IPS-18a (cell line): ENCODE measurements around the gene OR2L3.
"Not testable (repeated sequence)": the region's sequence is repeated elsewhere in the genome, so short reads cannot be mapped to it uniquely, and the experiment has no call there.

ENCODE experiments used
- H3K27ac ChIP-seq: one replicate; pipeline ENCODE4 v1.5.1; 2013; ENCODE audit warnings: low read length
- H3K27me3 ChIP-seq: one replicate; pipeline ENCODE4 v1.6.1; 2013; ENCODE audit warnings: mild to moderate bottlenecking, low read length; ENCODE audit not compliant: control insufficient read depth, insufficient read depth
- H3K36me3 ChIP-seq: one replicate; pipeline ENCODE4 v1.6.1; 2013; ENCODE audit warnings: low read depth, low read length; ENCODE audit not compliant: control insufficient read depth
- H3K4me1 ChIP-seq: one replicate; pipeline ENCODE4 v1.6.1; 2013; ENCODE audit warnings: low read depth, low read length; ENCODE audit not compliant: control insufficient read depth
- H3K4me3 ChIP-seq: one replicate; pipeline ENCODE4 v1.5.1; 2013; ENCODE audit warnings: low read length
- H3K9ac ChIP-seq: one replicate; pipeline ENCODE4 v1.6.1; 2013; ENCODE audit warnings: mild to moderate bottlenecking, low read length, moderate library complexity
- H3K9me3 ChIP-seq: one replicate; pipeline ENCODE4 v1.6.1; 2013; ENCODE audit warnings: low read depth, low read length; ENCODE audit not compliant: control insufficient read depth

The OR2L3 gene

DNA sequence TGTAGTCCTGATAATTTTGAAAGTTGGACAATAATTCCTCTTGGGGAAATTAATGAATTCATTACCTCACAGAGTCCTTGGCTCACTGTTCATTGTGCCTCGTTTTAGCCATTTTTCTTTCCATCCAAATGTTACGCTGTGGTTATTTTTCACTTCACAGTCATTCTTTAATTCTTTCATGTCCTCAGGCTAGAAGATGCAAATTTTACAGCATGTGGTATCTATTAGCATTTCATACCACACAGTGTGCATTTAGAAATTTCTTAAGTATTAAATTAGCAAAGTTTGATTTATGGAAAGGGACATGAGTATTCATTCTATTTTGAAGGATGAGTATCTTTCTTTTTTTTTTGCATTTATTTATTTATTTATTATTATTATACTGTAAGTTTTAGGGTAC is 18.4 kb downstream of the OR2L3 start:
- H3K4me3 ChIP-seq = no peak overlapping the region
- H3K9me3 ChIP-seq = peaks cover 48% of the 10 kb centered on the region
- no peak overlapping the region for H3K27ac ChIP-seq
- H3K9ac ChIP-seq = no peak overlapping the region
- no peaks in the 10 kb centered on the region for H3K27me3 ChIP-seq
- H3K4me1 ChIP-seq = no peaks in the 10 kb centered on the region
- H3K36me3 ChIP-seq = no peaks in the 10 kb centered on the region

DNA sequence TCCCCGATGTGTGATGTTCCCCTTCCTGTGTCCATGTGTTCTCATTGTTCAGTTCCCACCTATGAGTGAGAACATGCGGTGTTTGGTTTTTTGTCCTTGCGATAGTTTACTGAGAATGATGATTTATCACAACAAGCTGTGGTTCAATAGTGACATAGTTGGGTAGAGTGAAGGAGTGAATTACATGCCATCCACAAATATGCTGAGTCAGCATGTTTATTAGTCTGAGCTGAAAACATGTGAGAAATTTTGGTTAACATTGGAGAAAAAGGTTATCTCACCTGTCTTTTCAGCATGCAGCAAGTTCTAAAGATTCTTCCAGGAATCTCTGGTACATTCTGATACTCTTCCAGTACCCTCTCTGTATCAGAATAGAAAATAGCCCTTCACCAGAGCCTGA is 19.0 kb downstream of the OR2L3 start:
- Histone ChIP-seq H3K36me3 (no peaks in the 10 kb centered on the region), H3K4me3 (no peak overlapping the region), H3K4me1 (no peaks in the 10 kb centered on the region), H3K27me3 (no peaks in the 10 kb centered on the region), H3K9me3 (peaks cover 48% of the 10 kb centered on the region), H3K9ac (no peak overlapping the region), H3K27ac (no peak overlapping the region)

- H3K9me3 ChIP-seq = peaks cover 65% of the 10 kb centered on the region
- not testable (repeated sequence) for H3K4me1 ChIP-seq, H3K36me3 ChIP-seq
These were observed 37.2 kb downstream of the OR2L3 start for GRCh38 chr1:248083864-248084263.

GRCh38 chr1:248094884-248095283 is 48.2 kb downstream of the OR2L3 start, which contains the start of gene OR2L13:
Gene OR2L13, plus strand, starts transcription at chr1:248095184. Its CDS starts 4,192 bp downstream, at chr1:248099376.
- Histone ChIP-seq H3K4me3 (no peak within 1 kb of the TSS), H3K27me3 (no peaks in the 10 kb centered on the region), H3K9me3 (peaks cover 82% of the 10 kb centered on the region), H3K4me1 (no peaks in the 10 kb centered on the region), H3K27ac (no peak within 1 kb of the TSS), H3K9ac (no peak within 1 kb of the TSS), H3K36me3 (no peaks in the 10 kb centered on the region)

More at GRCh38 chr1:248083864-248084263, 37.2 kb downstream of the OR2L3 start:
- H3K27ac ChIP-seq, H3K4me3 ChIP-seq, H3K9ac ChIP-seq, H3K27me3 ChIP-seq: not testable (repeated sequence)

DNA sequence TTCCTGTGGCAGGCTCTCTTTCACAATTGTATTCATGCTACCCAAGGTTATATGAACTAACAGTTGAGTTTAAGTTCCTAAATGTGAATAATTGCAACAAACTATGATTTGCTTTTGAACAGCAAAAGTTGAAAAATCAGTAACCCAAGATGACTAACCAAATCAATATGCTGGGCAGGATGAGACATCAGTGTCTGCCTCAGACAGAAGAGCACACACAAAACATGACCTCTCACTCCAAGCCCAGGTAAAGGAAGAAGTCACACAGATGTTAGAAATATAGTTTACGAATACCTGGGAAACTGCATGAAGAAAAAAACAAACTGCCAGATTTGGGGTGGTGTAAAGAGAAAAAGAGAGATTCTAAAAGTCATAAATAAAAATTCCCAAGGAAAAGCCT is 51.9 kb downstream of the OR2L3 start:
- H3K36me3 ChIP-seq = no peaks in the 10 kb centered on the region
- H3K9ac ChIP-seq = no peak overlapping the region
- no peaks in the 10 kb centered on the region for H3K27me3 ChIP-seq
- H3K27ac ChIP-seq = no peak overlapping the region
- H3K4me3 ChIP-seq = no peak overlapping the region
- H3K9me3 ChIP-seq = peaks cover 79% of the 10 kb centered on the region
- no peaks in the 10 kb centered on the region for H3K4me1 ChIP-seq

DNA sequence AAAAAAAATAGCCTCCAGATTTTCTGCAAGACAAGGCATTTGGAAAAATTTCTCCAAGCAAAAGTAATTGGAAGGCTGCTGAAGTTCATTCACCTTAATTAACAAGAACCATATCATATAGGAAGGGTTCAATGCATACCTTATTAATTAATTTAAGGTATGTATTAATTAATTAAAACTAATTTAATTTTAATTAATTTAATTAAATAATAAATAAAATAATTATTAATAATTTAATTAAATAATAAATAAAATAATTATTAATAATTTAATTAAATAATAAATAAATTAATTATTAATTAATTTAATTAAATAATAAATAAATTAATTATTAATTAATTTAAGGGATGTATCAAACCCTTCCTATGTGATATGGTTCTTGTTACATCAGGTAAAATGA is 56.2 kb downstream of the OR2L3 start:
- Histone ChIP-seq H3K9ac (no peak overlapping the region), H3K4me1 (no peaks in the 10 kb centered on the region), H3K27ac (no peak overlapping the region), H3K9me3 (peaks cover 70% of the 10 kb centered on the region), H3K36me3 (no peaks in the 10 kb centered on the region), H3K27me3 (no peaks in the 10 kb centered on the region), H3K4me3 (no peak overlapping the region)

GRCh38 chr1:248111157-248111556 is 64.5 kb downstream of the OR2L3 start:
- H3K4me3 ChIP-seq = no peak overlapping the region

More at GRCh38 chr1:248111157-248111556, 64.5 kb downstream of the OR2L3 start:
- Histone ChIP-seq H3K36me3 (no peaks in the 10 kb centered on the region), H3K27me3 (no peaks in the 10 kb centered on the region), H3K4me1 (no peaks in the 10 kb centered on the region), H3K9ac (no peak overlapping the region), H3K9me3 (peaks cover 66% of the 10 kb centered on the region), H3K27ac (no peak overlapping the region)
